ENCODE results near the gene GNB1. TPM values are rescaled to one million over a fixed set of nuclear protein-coding genes. Genes with fewer than 3 reads are reported as not detected.
A peak's percentile ranks its signal among the peaks of the same experiment; 100 is the strongest.

GNB1 gene
- total RNA-seq, 1 experiment from 2014 or later = 400 TPM

DNA sequence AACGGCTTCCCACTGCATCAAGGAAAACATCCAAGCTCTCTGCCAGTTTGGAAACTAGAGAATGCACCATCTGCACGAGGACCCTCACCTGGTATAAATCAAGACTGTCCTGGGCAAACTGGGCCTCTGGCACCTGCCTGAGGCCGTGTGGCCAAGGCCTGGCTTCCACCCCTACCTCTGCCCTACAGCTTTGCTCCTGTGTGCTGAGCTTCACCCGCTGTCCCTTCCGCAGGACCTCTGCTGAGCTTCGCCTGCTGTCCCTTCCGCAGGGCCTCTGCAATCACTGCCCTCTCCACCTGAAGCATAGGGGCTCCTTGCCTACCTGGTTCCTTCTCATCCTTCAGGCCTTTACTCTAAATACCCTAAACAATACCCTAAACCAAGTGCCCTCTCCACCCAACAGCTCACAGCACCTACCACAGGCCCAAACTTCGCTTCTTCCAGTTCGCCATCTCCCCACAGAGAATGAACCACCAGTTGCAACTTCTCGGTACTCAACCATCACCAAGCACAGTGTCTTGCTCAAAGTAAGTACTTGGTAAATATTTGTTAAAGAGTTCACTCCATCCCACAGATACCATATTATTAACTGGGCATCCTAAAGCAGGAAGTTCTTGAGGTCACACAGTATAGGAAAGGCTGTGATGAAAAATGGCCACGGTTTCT, 18.4 kb downstream of the GNB1 start:
- Histone ChIP-seq H3K27ac (ENCODE audit: insufficient read length, low read depth, low read length) (no peak overlapping the region), H3K14ac (ENCODE audit: insufficient read depth, low read length) (no peak overlapping the region), H4K8ac (replicated peaks; ENCODE audit: insufficient read length, low read depth, low read length) (no peak overlapping the region), H3K4me1 (ENCODE audit: insufficient read depth, low read length) (no peaks in the 10 kb centered on the region), H3K18ac (ENCODE audit: insufficient read length, low read depth, low read length) (no peak overlapping the region), H2AFZ (ENCODE audit: low read length) (no peak overlapping the region), H3K56ac (ENCODE audit: insufficient read length, low read depth, low read length) (no peak overlapping the region), H2BK120ac (ENCODE audit: low read depth, low read length, poor library complexity, severe bottlenecking) (no peak overlapping the region), H3K23me2 (ENCODE audit: insufficient read length, low read depth, low read length, poor library complexity, severe bottlenecking) (no peaks in the 10 kb centered on the region), H3K9me3 (ENCODE audit: control insufficient read depth, low read depth, low read length) (no peaks in the 10 kb centered on the region), H3T11ph (ENCODE audit: low read length) (no peak overlapping the region), H2BK20ac (ENCODE audit: low read depth, low read length, poor library complexity, severe bottlenecking) (no peak overlapping the region), H2BK15ac (ENCODE audit: low read depth, low read length) (no peak overlapping the region), H3K23ac (ENCODE audit: insufficient read length, low read depth, low read length) (no peak overlapping the region), H4K20me1 (ENCODE audit: control insufficient read depth, insufficient read depth, insufficient read length) (no peaks in the 10 kb centered on the region), H2BK12ac (ENCODE audit: insufficient read length, low read depth, low read length) (no peak overlapping the region), H4K91ac (ENCODE audit: insufficient read length, low read depth, low read length) (no peak overlapping the region), H4K5ac (ENCODE audit: insufficient read length, low read depth, low read length) (no peak overlapping the region), H3K9ac (ENCODE audit: extremely low read depth, insufficient read length, low read length) (no peak overlapping the region), H2AK5ac (ENCODE audit: insufficient read length, low read length) (no peak overlapping the region), H3K4ac (ENCODE audit: low read depth, low read length) (no peak overlapping the region), H3K79me1 (ENCODE audit: insufficient read depth, low read depth, low read length, poor library complexity, severe bottlenecking) (peaks cover 13% of the 10 kb centered on the region), H2BK5ac (ENCODE audit: insufficient read length, low read length) (no peak overlapping the region), H3K4me2 (ENCODE audit: insufficient read depth, insufficient read length, low read length) (no peak overlapping the region), H3K27me3 (ENCODE audit: insufficient read depth, low read length) (no peaks in the 10 kb centered on the region), H3K79me2 (ENCODE audit: insufficient read depth, low read length) (peaks cover 78% of the 10 kb centered on the region)
- Mint-ChIP-seq H3K4me3 (no peak overlapping the region), H3K9me3 (peaks cover 8 to 12% of the 10 kb centered on the region in 2 experiments; a peak in 4 of 5 replicates), H3K27me3 (ENCODE audit: low read depth) (no peaks in the 10 kb centered on the region), H3K36me3 (ENCODE audit: insufficient read depth in 1 of 3, low read depth in 3 of 3) (peaks cover 48 to 67% (median 62%) of the 10 kb centered on the region in 3 experiments), H3K27ac (peak overlapping the region in 2 of 3 experiments; percentile 27 to 76; a peak in 5 of 7 replicates), H3K4me1 (peaks cover 31 to 33% of the 10 kb centered on the region in 2 experiments)
- TF ChIP-seq CTCF (conservative IDR thresholded peaks at IDR 0.05) = no peak
- DNase-seq = no peak
- no CpG with 5 or more reads among the region's 11 CpGs for WGBS (ENCODE audit: extremely low coverage, insufficient read length, low lambda C conversion rate)

All from H9 (cell line).